ENCODE measurements around the gene ATP8A2. TPM values are rescaled to one million over a fixed set of nuclear protein-coding genes. Genes with fewer than 3 reads are reported as not detected.

ATP8A2 gene
- total RNA-seq, 4 donors from 2014 or later: 0.16 to 0.54 (median 0.26) TPM

DNA sequence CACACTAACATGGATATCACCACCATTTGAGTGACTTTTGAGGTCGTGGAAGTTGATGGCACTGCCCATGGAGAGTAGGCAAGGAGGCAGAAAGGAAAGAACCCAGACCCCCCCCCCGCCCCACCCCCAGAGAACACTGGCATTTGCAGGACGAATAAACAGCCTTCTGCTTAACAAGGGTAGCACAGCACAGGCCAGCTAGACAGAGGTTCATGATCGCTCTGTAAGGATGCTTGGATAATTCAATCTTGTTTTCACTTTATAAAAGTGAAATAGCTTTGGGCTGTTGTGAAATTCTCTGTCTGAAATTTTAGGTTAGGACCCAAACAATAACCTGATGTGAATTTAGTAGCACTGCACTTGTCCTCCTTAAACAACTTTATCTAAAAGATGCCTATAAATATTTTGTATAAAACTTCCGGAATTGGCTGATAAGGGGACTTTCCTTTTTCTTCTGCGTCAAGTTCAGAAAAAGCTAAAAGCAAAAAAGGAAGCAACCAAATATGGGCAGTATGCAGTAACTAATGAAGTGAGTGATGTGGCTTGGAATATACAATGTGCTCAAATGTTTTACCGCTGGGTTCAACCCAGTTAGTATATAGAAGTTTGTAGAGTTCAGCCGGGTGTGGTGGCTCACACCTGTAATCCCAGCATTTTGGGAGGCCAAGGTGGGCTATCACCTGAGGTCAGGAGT, 516.3 kb downstream of the ATP8A2 start:
- no peaks in the 10 kb centered on the region for H3K36me3 ChIP-seq
- no peak overlapping the region for H3K4me3 ChIP-seq
- TF ChIP-seq POLR2A (IDR thresholded peaks at IDR 0.05) (no peak), POLR2AphosphoS5 (IDR thresholded peaks at IDR 0.05) (no peak), EP300 (IDR thresholded peaks at IDR 0.05) (no peak)
- TF ChIP-seq, protein P1, sequence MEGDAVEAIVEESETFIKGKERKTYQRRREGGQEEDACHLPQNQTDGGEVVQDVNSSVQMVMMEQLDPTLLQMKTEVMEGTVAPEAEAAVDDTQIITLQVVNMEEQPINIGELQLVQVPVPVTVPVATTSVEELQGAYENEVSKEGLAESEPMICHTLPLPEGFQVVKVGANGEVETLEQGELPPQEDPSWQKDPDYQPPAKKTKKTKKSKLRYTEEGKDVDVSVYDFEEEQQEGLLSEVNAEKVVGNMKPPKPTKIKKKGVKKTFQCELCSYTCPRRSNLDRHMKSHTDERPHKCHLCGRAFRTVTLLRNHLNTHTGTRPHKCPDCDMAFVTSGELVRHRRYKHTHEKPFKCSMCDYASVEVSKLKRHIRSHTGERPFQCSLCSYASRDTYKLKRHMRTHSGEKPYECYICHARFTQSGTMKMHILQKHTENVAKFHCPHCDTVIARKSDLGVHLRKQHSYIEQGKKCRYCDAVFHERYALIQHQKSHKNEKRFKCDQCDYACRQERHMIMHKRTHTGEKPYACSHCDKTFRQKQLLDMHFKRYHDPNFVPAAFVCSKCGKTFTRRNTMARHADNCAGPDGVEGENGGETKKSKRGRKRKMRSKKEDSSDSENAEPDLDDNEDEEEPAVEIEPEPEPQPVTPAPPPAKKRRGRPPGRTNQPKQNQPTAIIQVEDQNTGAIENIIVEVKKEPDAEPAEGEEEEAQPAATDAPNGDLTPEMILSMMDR (IDR thresholded peaks at IDR 0.05): no peak
- no peak for ATAC-seq
- H3K4me1 ChIP-seq: no peaks in the 10 kb centered on the region
- H3K27ac ChIP-seq: no peak overlapping the region
- peaks cover 11% of the 10 kb centered on the region for H3K27me3 ChIP-seq
- WGBS, 2 donors (ENCODE audit: low coverage in 1 of 2): 72 to 100% methylated on average over 1 to 7 of the region's 8 CpGs
- no peaks in the 10 kb centered on the region for H3K9me3 ChIP-seq

DNA sequence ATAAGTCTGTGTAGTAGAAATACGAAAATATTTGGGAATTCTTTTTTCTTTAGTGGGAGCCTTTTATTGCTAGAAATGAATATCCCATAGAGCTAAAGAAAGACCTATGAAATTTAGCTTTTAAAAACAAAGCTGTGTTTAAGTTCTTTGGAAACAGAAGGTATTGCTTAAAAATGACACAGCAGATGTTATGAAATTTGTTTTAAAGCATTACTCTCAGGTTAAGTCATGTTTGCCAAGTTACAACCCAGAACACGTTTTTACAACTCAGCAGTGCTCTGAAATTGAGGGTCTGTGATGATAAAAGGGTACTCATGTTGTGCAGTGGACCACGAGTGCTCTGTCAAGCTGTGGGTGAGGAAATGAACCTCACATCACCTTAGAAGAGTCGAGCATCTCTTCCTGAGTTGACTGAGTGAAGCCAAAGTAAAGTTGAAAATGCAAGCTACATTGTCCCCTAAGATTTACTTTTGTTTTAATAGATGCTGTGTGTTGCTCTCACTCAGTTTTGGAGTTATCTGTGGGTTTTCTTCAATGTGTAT, 519.0 kb downstream of the ATP8A2 start:
- TF ChIP-seq EP300 (IDR thresholded peaks at IDR 0.05) (no peak), POLR2AphosphoS5 (IDR thresholded peaks at IDR 0.05) (no peak)

DNA sequence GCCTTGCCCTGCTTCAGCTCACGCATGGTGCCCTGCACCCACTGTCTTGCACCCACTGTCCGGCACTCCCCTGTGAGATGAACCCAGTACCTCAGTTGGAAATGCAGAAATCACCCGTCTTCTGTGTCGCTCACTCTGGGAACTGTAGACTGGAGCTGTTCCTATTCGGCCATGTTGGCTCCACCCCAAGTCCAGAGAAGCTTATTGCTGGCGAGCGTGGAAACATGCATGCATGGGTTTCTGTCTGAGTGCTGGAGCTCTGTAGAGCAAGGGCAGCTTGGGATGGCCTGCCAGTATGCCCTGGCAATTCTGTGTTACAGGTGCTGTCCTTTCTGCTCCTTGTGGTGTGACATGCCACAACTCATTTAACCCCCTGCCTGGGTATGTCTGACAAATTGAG, 527.2 kb downstream of the ATP8A2 start:
- Histone ChIP-seq H3K36me3 (no peaks in the 10 kb centered on the region), H3K27me3 (peaks cover 17% of the 10 kb centered on the region), H3K9me3 (peaks cover 0 to 6% (median 0%) of the 10 kb centered on the region in 3 donors), H3K4me1 (no peaks in the 10 kb centered on the region), H3K27ac (no peak overlapping the region), H3K4me3 (no peak overlapping the region)
- TF ChIP-seq EP300 (IDR thresholded peaks at IDR 0.05) (no peak), POLR2A (IDR thresholded peaks at IDR 0.05) (no peak), POLR2AphosphoS5 (IDR thresholded peaks at IDR 0.05) (no peak)
- TF ChIP-seq, protein P1 (IDR thresholded peaks at IDR 0.05): no peak
- WGBS, 2 donors (ENCODE audit: low coverage in 1 of 2): 60% methylated on average over 1 of the region's 7 CpGs; no CpG with 5 or more reads in 1 of the 2 donors
- ATAC-seq: no peak

More for the DNA sequence above, 519.0 kb downstream of the ATP8A2 start:
- Histone ChIP-seq H3K9me3 (no peaks in the 10 kb centered on the region), H3K36me3 (no peaks in the 10 kb centered on the region), H3K27ac (no peak overlapping the region), H3K4me1 (no peaks in the 10 kb centered on the region), H3K27me3 (no peaks in the 10 kb centered on the region), H3K4me3 (no peak overlapping the region)
- ATAC-seq: no peak
- WGBS, 2 donors (ENCODE audit: low coverage in 1 of 2): 36 to 43% methylated on average over 3 to 4 of the region's 4 CpGs

DNA sequence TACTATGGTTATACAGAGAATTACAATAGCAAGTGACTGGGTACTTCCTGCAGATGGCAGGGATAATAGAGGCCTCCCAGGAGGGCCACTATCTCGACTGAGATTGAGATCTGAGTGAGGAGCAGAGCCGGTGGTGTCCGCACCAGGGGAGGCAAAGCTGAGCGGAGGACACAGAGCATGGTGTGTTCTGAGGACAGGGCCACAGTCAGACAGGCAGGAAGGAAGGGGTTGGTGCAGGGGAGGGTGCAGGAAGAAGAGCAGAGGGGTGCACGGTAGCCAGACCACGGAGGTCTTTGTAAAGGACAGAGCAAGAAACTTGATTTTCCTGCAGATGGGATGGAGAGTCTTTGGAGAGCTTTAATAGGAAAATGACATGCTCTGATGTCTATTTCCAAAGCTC, 527.7 kb downstream of the ATP8A2 start:
- H3K4me1 ChIP-seq: no peaks in the 10 kb centered on the region

DNA sequence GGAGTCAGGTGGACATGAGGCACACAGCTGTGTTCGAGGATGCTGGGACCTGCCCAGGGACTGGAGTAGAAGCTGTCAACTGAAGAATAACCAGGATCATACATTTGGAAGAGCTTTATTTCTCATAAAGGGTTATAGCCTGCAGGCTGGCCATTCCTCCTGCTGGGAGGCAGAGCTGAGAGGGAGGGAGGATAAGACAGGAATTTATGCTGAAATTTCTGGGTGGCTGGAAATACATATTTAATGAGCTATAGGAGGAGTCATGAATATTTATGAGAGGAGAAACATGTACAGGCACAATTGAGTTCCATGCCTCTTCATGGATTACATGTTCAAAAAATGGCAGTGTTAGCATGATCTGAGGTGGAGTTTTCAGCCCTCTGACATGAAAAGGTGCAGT, 528.2 kb downstream of the ATP8A2 start:
- 71 to 80% methylated on average over 1 of the region's 1 CpG for WGBS, 2 donors (ENCODE audit: low coverage in 1 of 2)
- H3K27me3 ChIP-seq: peaks cover 17% of the 10 kb centered on the region
- H3K4me3 ChIP-seq: no peak overlapping the region
- TF ChIP-seq EP300 (IDR thresholded peaks at IDR 0.05): no peak
- no peak for TF ChIP-seq POLR2A (IDR thresholded peaks at IDR 0.05)
- TF ChIP-seq, protein P1 (IDR thresholded peaks at IDR 0.05): no peak
- TF ChIP-seq POLR2AphosphoS5 (IDR thresholded peaks at IDR 0.05): no peak
- no peak for ATAC-seq
- no peaks in the 10 kb centered on the region for H3K4me1 ChIP-seq
- no peaks in the 10 kb centered on the region for H3K36me3 ChIP-seq
- peaks cover 0 to 6% (median 0%) of the 10 kb centered on the region in 3 donors for H3K9me3 ChIP-seq
- no peak overlapping the region for H3K27ac ChIP-seq

More for the DNA sequence above, 527.7 kb downstream of the ATP8A2 start:
- H3K36me3 ChIP-seq: no peaks in the 10 kb centered on the region
- peaks cover 17% of the 10 kb centered on the region for H3K27me3 ChIP-seq
- ATAC-seq: no peak
- H3K9me3 ChIP-seq: peaks cover 0 to 6% (median 0%) of the 10 kb centered on the region in 3 donors
- 81 to 83% methylated on average over 5 to 6 of the region's 6 CpGs for WGBS, 2 donors (ENCODE audit: low coverage in 1 of 2)
- no peak overlapping the region for H3K4me3 ChIP-seq
- no peak overlapping the region for H3K27ac ChIP-seq
- TF ChIP-seq EP300 (IDR thresholded peaks at IDR 0.05) (no peak), POLR2A (IDR thresholded peaks at IDR 0.05) (no peak), POLR2AphosphoS5 (IDR thresholded peaks at IDR 0.05) (no peak)
- TF ChIP-seq, protein P1 (IDR thresholded peaks at IDR 0.05): no peak
